Right renal pelvis (tissue), 4 donors: ENCODE results near the gene INTS2. TPM values are rescaled to one million over a fixed set of nuclear protein-coding genes. Genes with fewer than 3 reads are reported as not detected.
"Not testable (repeated sequence)": the region's sequence is repeated elsewhere in the genome, so short reads cannot be mapped to it uniquely, and the experiment has no call there.

Experiments
- DNase-seq, 4 donors: peaks; one replicate each; pipeline ENCODE4 v3.0.0-alpha.2; 2013; ENCODE audit warnings: low read depth in 4 of 4, low spot score in 3 of 4, missing footprints in 1 of 4
- polyA plus RNA-seq, 4 donors: library from polyadenylated mRNA; unstranded; fragments of 120-200 nt; gene quantifications; one replicate each; pipeline ENCODE4 v1.2.1, GENCODE V29; 2013; ENCODE audit not compliant: insufficient read length in 4 of 4

Gene INTS2
- polyA plus RNA-seq, 4 donors, result 9.8 to 14.0 (median 12.4) TPM

- no peak for DNase-seq
Observed at GRCh38 chr17:61895391-61895790, 32.4 kb downstream of the INTS2 start.

- not testable (repeated sequence) for DNase-seq
Observed at GRCh38 chr17:61894310-61894709, 33.5 kb downstream of the INTS2 start.

- not testable (repeated sequence) for DNase-seq
Observed at GRCh38 chr17:61887733-61888132, 40.0 kb downstream of the INTS2 start.

- not testable (repeated sequence) for DNase-seq
Observed at GRCh38 chr17:61885865-61886264, 41.9 kb downstream of the INTS2 start.

- DNase-seq, result no peak
Observed at GRCh38 chr17:61884864-61885263, 42.9 kb downstream of the INTS2 start.

GRCh38 chr17:61880589-61881102 is 47.1 kb downstream of the INTS2 start:
- no peak for DNase-seq

GRCh38 chr17:61878984-61879612 is 48.7 kb downstream of the INTS2 start:
- DNase-seq, result no peak

- DNase-seq, result no peak
Observed at GRCh38 chr17:61878520-61878919, 49.3 kb downstream of the INTS2 start.

GRCh38 chr17:61877837-61878236 is 49.9 kb downstream of the INTS2 start:
- no peak for DNase-seq

- no peak for DNase-seq
Observed at GRCh38 chr17:61875804-61876203, 52.0 kb downstream of the INTS2 start.

GRCh38 chr17:61875285-61875684 is 52.5 kb downstream of the INTS2 start:
- DNase-seq, result no peak

GRCh38 chr17:61874075-61874474 is 53.7 kb downstream of the INTS2 start:
- DNase-seq, result no peak

GRCh38 chr17:61872099-61872498 is 55.7 kb downstream of the INTS2 start:
- DNase-seq, result no peak

GRCh38 chr17:61869138-61869537 is 58.6 kb downstream of the INTS2 start:
- no peak for DNase-seq

- DNase-seq, result no peak
Observed at GRCh38 chr17:61868074-61868473, 59.7 kb downstream of the INTS2 start.

GRCh38 chr17:61867033-61867432 is 60.7 kb downstream of the INTS2 start:
- no peak for DNase-seq

- DNase-seq, result no peak
Observed at GRCh38 chr17:61863801-61864126, 64.0 kb downstream of the INTS2 start.

- peak; percentile 82 to 92 (median 90) for DNase-seq
Observed at GRCh38 chr17:61862975-61863800, 64.6 kb downstream of the INTS2 start, which contains the start of gene BRIP1. Gene BRIP1, minus strand, starts transcription at chr17:61863528. Its CDS starts 1,989 bp downstream, at chr17:61861539.

- no peak for DNase-seq
Observed at GRCh38 chr17:61862105-61862574, 65.6 kb downstream of the INTS2 start.

GRCh38 chr17:61860397-61860796 is 67.4 kb downstream of the INTS2 start:
- not testable (repeated sequence) for DNase-seq

- DNase-seq, result no peak
Observed at GRCh38 chr17:61856035-61856434, 71.7 kb downstream of the INTS2 start.

- no peak for DNase-seq
Observed at GRCh38 chr17:61852857-61853256, 74.9 kb downstream of the INTS2 start.
